GM21737 (cell line): ENCODE measurements around the gene TSFM.
A peak's percentile ranks its signal among the peaks of the same experiment; 100 is the strongest.

ENCODE experiments used
- ATAC-seq: cut with Tn5 transposase; IDR thresholded peaks from one replicate; pipeline ENCODE4 v1.9.1; 2021; ENCODE audit warnings: mild to moderate bottlenecking, moderate library complexity; ENCODE audit not compliant: unreplicated experiment

TSFM gene

GRCh38 chr12:57745485-57745881 is 37.1 kb upstream of the TSFM start:
- no peak for ATAC-seq

- no peak for ATAC-seq
Observed at GRCh38 chr12:57746025-57746424, 36.6 kb upstream of the TSFM start.

GRCh38 chr12:57749061-57749460 is 33.5 kb upstream of the TSFM start:
- ATAC-seq = no peak

GRCh38 chr12:57750561-57751431 is 31.8 kb upstream of the TSFM start:
- ATAC-seq = no peak

- ATAC-seq = no peak
Observed at GRCh38 chr12:57751432-57751787, 31.2 kb upstream of the TSFM start.

- peak; percentile 61 for ATAC-seq
Observed at GRCh38 chr12:57751788-57752667, 30.6 kb upstream of the TSFM start, which contains the start of gene CDK4. Gene CDK4 (minus strand): TSS chr12:57752310. CDS start chr12:57751717, 593 bp downstream.

- ATAC-seq = no peak
Observed at GRCh38 chr12:57752668-57753000, 30.0 kb upstream of the TSFM start.

GRCh38 chr12:57753756-57754337 is 28.7 kb upstream of the TSFM start:
- ATAC-seq = no peak

- peak; percentile 34 for ATAC-seq
Observed at GRCh38 chr12:57754411-57755193, 28.0 kb upstream of the TSFM start, which contains the start of gene MARCHF9. Gene MARCHF9 (plus strand): TSS chr12:57755103. CDS start chr12:57755529, 426 bp downstream.

GRCh38 chr12:57755194-57755453 is 27.5 kb upstream of the TSFM start:
- no peak for ATAC-seq

- ATAC-seq = no peak
Observed at GRCh38 chr12:57755454-57756372, 26.9 kb upstream of the TSFM start.

- ATAC-seq = no peak
Observed at GRCh38 chr12:57756406-57757341, 25.9 kb upstream of the TSFM start.

- no peak for ATAC-seq
Observed at GRCh38 chr12:57757771-57758170, 24.8 kb upstream of the TSFM start.

- ATAC-seq = no peak
Observed at GRCh38 chr12:57758552-57759359, 23.8 kb upstream of the TSFM start.

- no peak for ATAC-seq
Observed at GRCh38 chr12:57759360-57759980, 23.1 kb upstream of the TSFM start.

GRCh38 chr12:57760347-57760982 is 22.1 kb upstream of the TSFM start:
- ATAC-seq = no peak

GRCh38 chr12:57761391-57761998 is 21.1 kb upstream of the TSFM start:
- no peak for ATAC-seq
